NCI-H2227 (cell line): ENCODE results near the gene CPSF3.

Experiments used
- DNase-seq: peaks from one replicate; lab custom pipeline; 2025; ENCODE audit not compliant: unreplicated experiment; lab: John Stamatoyannopoulos, UW

CPSF3 gene

GRCh38 chr2:9462886-9463697, 39.6 kb downstream of the CPSF3 start:
- no peak for DNase-seq

DNA sequence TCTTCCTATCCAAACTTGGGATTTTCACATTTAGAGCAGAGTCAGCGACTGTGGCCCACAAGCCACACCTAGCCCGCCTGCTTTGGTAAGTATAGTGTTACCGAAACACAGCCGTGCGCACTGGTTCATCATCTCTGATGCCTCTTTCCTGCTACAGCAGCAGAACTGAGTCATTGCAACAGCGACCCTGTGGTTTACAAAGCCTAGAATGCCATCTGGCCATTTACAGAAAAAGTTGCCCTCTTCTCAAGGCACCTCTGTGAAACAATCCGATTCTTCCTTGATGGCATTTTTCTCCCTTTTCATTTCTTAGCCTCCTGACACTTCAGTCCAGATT, 40.2 kb downstream of the CPSF3 start:
- DNase-seq, result no peak

DNA sequence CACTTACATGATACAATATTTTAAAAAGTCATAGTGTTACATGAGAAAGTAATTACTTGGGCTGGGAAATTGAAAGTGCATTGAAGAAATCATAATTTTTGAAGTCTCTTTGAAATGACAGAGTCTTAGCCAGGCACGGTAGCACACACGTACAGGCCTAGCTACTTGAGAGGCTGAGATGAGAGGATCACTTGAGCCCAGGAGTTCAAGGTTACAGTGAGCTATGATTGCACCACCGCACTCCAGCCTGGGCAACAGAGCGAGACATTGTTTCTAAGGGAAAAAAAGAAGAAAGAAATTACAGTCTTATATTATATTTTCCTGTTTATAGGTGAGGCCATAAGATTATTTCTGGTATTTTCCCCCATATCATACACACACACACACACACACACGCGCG, 41.7 kb downstream of the CPSF3 start:
- no peak for DNase-seq

DNA sequence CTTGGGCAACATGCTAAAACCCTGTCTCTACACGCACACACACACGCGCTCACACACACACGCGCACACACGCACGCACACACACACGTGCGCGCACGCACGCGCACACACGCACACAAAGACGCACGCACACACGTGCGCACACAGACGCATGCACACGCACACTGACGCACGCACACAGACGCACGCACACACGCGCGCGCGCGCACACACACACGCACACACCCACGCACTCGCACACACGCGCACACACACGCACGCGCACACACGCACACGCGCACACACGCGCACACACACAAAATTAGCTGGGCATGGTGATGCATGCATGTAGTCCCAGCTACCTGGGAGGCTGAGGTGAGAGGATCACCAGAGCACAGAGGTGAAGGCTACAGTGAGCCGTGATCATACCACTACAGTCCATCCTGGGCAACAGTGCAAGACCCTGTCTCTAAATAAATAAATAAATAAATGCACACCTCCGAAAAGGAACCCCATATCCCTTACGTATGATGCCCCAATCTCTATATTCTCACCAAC, 42.8 kb downstream of the CPSF3 start:
- no peak for DNase-seq

GRCh38 chr2:9467687-9468086, 44.2 kb downstream of the CPSF3 start:
- no peak for DNase-seq

DNA sequence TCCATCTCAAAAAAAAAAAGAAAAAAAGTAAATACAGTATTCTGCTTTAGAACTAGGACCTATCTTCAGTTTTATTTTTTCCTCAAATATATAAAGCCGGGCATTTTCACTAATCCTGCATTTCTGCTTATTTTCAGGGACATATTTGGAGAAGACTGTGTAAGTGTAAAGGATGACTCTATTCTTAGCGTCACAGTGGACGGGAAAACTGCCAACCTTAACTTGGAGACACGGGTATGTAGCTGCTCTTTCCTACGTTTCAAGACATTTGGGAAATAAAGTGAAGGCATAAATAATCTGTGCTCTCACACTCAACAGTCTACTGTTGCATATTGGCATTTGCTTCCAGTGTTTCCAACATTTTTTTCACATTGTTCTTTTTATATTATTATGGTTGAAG, 47.8 kb downstream of the CPSF3 start:
- no peak for DNase-seq

DNA sequence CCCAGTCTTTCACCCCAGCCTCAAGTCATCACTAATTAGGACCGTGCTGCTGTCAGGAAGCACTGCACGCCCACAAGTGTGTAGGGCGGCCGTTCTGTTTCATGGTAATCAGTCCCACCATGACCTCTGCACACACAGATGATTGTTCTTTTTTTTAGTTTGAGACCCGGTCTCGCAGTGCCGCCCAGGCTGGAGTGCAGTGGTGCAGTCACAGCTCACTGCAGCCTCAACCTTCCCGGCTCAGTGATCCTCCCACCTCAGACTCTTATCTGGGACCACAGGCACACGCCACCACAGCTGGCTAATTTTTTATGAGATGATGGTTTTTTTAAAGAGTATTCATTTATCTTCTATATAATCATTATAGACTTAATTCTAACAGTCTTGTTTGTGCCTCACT, 49.1 kb downstream of the CPSF3 start:
- no peak for DNase-seq

- DNase-seq, result peak; percentile 75
Observed at GRCh38 chr2:9473308-9473984, 50.0 kb downstream of the CPSF3 start.

GRCh38 chr2:9473985-9474360, 50.5 kb downstream of the CPSF3 start:
- DNase-seq, result peak; percentile 79

GRCh38 chr2:9474361-9475057, 51.1 kb downstream of the CPSF3 start, which contains the start of gene IAH1:
Gene IAH1, plus strand, starts transcription at chr2:9474551. Its CDS starts 16 bp downstream, at chr2:9474567.
- peak; percentile 73 for DNase-seq

DNA sequence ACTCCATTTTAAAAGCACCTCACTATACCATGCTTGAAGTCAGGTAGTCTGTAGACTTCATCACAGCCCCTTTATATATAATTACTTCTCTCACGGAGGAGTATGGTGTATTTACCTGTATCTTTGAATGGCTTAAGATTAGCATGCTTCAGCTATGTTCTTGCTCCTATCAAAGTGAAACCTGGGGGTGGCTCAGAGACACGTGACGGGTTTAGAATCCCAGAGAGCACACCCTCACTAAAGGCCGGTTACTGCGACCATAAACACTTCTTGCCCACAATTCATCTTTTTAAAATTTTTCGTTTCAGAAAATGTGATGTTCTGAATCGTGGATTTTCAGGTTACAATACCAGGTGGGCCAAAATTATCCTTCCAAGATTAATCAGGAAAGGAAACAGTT, 54.5 kb downstream of the CPSF3 start:
- no peak for DNase-seq

GRCh38 chr2:9478526-9478925, 55.1 kb downstream of the CPSF3 start:
- no peak for DNase-seq

DNA sequence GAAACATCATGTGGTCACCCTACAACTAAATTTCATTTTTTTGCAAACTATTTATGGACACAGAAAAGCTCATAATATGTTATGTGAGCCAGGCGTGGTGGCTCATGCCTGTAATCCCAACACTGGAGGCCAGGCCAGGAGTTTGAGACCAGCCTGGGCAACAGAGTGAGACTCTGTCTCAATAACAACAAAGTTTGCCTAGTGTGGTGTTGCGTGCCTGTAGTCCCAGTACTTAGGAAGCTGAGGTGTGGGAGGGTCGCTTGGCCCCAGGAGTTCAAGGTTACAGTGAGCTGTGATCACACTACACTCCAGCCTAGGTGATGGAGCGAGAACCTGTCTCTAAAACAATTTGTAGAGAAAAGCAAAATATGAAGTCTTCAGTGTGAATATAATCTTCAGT, 56.7 kb downstream of the CPSF3 start:
- no peak for DNase-seq

GRCh38 chr2:9483107-9483506, 59.7 kb downstream of the CPSF3 start:
- no peak for DNase-seq

GRCh38 chr2:9484533-9484932, 61.1 kb downstream of the CPSF3 start:
- no peak for DNase-seq

DNA sequence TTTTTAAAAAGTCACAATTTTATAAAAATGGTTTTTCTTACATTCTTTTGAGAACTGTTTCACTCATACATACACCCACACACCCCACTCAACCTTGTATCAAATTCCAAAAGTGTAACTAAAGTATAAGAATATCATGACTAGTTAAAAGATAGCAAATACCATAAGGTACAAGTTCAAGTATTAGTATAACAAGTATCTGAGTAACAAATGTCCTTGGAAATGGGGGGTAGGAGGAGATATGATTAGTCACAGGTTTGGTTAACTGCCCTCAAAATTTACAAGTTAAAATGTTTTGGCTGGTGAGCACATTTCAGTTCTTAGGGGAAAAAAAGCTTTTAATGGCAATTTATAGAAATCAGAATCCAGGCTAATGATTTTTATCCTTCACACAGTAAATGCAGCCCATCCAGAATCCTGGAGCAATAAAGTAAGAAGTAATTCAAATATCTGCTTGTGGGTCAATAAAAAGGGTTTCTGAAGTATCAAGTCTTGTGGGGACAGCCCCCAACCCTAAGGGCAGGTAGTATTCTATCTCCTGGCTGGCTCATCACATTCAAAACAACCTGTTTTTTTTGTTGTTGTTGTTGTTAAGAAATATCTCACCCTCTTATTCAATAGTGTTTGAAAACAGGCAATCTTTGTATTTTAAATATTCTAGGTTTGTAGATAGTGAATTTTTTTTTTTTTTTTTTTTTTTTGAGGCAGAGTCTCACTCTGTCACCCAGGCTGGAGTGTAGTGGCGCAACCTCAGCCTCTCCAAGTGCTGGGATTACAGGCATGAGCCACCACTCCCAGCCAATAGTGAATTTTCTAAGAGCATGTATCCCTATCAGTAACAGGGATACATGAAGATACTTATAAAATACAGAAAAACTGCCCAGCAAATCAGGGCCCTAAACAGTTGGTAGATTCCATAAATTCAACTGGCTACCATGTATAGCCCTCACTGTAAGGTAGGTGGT, 65.4 kb downstream of the CPSF3 start:
- no peak for DNase-seq

DNA sequence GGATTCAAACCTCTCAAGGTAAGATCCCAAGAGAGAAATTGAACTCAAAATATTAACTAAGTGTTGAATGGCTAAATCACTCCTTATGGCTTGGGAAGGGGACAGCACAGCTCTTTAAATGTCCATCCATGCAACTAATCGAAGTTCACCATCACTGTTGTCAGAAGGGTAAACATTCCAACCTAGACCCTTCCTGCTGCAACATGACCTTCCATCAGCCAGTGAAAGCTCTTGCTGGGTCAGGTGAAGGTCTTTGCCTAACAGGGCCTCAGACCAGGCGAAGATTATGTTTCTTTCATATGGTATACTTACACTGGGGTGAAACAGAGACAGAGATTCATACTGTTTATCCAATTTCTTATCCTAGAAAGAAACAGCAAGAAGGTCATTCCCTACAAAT, 67.3 kb downstream of the CPSF3 start:
- DNase-seq, result no peak

- no peak for DNase-seq
Observed at GRCh38 chr2:9492927-9493326, 69.5 kb downstream of the CPSF3 start.

GRCh38 chr2:9493478-9493877, 70.0 kb downstream of the CPSF3 start:
- no peak for DNase-seq

DNA sequence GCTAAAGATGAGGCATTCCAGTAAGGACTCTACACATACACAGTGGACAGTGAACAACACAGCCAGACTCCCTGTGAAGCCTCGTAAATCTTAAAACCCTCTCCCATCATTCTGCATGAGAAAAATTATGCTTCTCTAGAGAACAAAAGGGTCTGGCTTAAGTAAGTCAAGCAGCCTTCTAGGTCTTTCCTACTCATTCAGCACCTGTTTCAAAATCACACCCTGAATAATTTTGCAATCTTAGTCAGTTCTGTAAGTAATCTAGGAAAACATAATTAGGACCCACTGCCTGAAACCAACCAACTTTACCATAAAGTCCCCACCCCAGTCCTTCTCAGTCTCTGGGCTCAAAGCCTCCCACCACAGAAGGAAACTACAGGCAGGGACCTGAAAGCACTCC, 70.6 kb downstream of the CPSF3 start:
- no peak for DNase-seq

DNA sequence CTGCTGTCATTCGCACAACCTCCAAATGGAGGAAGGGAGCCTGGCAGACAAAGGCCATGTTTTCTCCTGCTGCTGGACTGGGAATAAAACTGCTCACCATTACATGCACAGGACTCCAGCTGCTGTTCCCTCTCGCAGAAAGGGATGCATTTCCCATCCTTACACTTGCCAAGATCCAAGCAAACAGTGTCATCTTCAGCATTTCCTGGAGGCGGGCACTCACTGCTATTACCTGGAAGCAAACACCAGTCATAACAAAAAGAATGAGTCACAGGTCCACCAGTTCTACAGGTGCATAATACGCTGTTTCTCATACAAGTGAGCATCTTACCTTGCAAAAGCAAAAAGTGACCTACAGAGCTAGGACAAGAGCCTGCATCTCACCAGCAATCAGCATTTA, 73.6 kb downstream of the CPSF3 start:
- DNase-seq, result no peak
